ENCODE results near the gene MORC2.

MORC2 gene

DNA sequence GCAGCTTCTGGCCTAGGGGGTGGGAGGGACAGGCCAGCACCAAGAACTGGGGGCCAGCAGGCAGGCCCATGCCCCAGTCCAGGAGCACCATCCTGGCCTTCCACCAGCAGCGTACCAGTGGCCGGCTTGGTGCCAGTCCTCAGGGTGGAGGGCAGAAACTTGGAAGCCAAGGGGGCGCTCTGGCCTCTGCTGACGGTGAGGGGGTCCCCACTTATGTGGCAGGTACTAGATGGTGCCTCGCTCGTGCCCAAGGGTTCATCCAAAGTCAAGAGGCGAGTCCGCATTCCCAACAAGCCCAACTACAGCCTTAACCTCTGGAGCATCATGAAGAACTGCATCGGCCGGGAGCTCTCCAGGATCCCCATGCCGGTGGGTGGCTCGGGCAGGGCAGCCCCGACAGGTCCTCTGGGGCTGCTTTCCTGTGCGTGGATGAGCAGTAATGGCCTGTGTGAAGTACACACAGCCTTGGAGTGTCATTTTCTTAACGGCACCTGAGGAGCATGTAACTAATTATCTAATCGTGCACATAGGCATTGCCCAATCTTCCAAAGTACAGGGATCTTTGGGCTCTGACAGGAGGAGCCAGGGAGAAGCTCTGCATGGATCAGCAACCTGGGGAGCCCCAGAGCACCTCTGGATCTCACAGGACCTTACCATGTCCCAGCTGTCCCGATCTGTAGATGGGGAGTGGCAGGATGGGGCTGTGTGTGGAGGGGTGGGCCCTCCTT lies 79.1 kb downstream of the MORC2 start:
- ATAC-seq: no peak
- TF ChIP-seq CSDC2 (CRISPR knock-in tag; IDR thresholded peaks at IDR 0.05): no peak
- no peak for TF ChIP-seq GLIS3 (CRISPR knock-in tag; IDR thresholded peaks at IDR 0.05)
- no peak for TF ChIP-seq POU6F1 (CRISPR knock-in tag; IDR thresholded peaks at IDR 0.05; ENCODE audit: borderline replicate concordance, low read depth)
- TF ChIP-seq, protein P1, sequence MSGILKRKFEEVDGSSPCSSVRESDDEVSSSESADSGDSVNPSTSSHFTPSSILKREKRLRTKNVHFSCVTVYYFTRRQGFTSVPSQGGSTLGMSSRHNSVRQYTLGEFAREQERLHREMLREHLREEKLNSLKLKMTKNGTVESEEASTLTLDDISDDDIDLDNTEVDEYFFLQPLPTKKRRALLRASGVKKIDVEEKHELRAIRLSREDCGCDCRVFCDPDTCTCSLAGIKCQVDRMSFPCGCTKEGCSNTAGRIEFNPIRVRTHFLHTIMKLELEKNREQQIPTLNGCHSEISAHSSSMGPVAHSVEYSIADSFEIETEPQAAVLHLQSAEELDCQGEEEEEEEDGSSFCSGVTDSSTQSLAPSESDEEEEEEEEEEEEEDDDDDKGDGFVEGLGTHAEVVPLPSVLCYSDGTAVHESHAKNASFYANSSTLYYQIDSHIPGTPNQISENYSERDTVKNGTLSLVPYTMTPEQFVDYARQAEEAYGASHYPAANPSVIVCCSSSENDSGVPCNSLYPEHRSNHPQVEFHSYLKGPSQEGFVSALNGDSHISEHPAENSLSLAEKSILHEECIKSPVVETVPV (CRISPR knock-in tag; IDR thresholded peaks at IDR 0.05): no peak
- no peak for TF ChIP-seq SNAI2 (CRISPR knock-in tag; IDR thresholded peaks at IDR 0.05)
- TF ChIP-seq RARB (CRISPR knock-in tag; IDR thresholded peaks at IDR 0.05): no peak
- TF ChIP-seq, protein P2, sequence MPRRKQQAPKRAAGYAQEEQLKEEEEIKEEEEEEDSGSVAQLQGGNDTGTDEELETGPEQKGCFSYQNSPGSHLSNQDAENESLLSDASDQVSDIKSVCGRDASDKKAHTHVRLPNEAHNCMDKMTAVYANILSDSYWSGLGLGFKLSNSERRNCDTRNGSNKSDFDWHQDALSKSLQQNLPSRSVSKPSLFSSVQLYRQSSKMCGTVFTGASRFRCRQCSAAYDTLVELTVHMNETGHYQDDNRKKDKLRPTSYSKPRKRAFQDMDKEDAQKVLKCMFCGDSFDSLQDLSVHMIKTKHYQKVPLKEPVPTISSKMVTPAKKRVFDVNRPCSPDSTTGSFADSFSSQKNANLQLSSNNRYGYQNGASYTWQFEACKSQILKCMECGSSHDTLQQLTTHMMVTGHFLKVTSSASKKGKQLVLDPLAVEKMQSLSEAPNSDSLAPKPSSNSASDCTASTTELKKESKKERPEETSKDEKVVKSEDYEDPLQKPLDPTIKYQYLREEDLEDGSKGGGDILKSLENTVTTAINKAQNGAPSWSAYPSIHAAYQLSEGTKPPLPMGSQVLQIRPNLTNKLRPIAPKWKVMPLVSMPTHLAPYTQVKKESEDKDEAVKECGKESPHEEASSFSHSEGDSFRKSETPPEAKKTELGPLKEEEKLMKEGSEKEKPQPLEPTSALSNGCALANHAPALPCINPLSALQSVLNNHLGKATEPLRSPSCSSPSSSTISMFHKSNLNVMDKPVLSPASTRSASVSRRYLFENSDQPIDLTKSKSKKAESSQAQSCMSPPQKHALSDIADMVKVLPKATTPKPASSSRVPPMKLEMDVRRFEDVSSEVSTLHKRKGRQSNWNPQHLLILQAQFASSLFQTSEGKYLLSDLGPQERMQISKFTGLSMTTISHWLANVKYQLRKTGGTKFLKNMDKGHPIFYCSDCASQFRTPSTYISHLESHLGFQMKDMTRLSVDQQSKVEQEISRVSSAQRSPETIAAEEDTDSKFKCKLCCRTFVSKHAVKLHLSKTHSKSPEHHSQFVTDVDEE (CRISPR knock-in tag; IDR thresholded peaks at IDR 0.05): no peak
- TF ChIP-seq CREB5 (CRISPR knock-in tag; IDR thresholded peaks at IDR 0.05; ENCODE audit: low read depth): no peak
- no peak for TF ChIP-seq ZFP3 (CRISPR knock-in tag; IDR thresholded peaks at IDR 0.05)
- no peak for TF ChIP-seq ARNTL (CRISPR knock-in tag; IDR thresholded peaks at IDR 0.05; ENCODE audit: borderline replicate concordance, low read depth)
- no peak for TF ChIP-seq ZC3H10 (CRISPR knock-in tag; IDR thresholded peaks at IDR 0.05)
- no peak for TF ChIP-seq TOX (CRISPR knock-in tag; IDR thresholded peaks at IDR 0.05; ENCODE audit: borderline replicate concordance)

- TF ChIP-seq BACH2 (CRISPR knock-in tag; IDR thresholded peaks at IDR 0.05; ENCODE audit: borderline replicate concordance) (no peak), ESRRG (CRISPR knock-in tag; IDR thresholded peaks at IDR 0.05) (no peak), ZNF565 (CRISPR knock-in tag; conservative IDR thresholded peaks at IDR 0.05; ENCODE audit: low read depth) (no peak), ZNF70 (CRISPR knock-in tag; IDR thresholded peaks at IDR 0.05) (no peak), RARB (CRISPR knock-in tag; IDR thresholded peaks at IDR 0.05) (no peak), POU6F1 (CRISPR knock-in tag; IDR thresholded peaks at IDR 0.05; ENCODE audit: borderline replicate concordance, low read depth) (no peak), ZFP3 (CRISPR knock-in tag; IDR thresholded peaks at IDR 0.05) (no peak), CREB5 (CRISPR knock-in tag; IDR thresholded peaks at IDR 0.05; ENCODE audit: low read depth) (no peak), GLIS3 (CRISPR knock-in tag; IDR thresholded peaks at IDR 0.05) (no peak), ZFP30 (CRISPR knock-in tag; IDR thresholded peaks at IDR 0.05) (no peak), CSDC2 (CRISPR knock-in tag; IDR thresholded peaks at IDR 0.05) (no peak)
- TF ChIP-seq, protein P1 (CRISPR knock-in tag; IDR thresholded peaks at IDR 0.05): no peak
- no peak for ATAC-seq
Observed at GRCh38 chr22:30887861-30888260, 80.7 kb downstream of the MORC2 start.
